ENCODE results near the gene RSPO3.

Gene RSPO3

GRCh38 chr6:127188744-127189143 is 70.3 kb downstream of the RSPO3 start:
- H3K9me3 ChIP-seq (ENCODE audit: insufficient read depth, low read depth, low read length), result no peaks in the 10 kb centered on the region
- no peak overlapping the region for H3K27ac ChIP-seq (ENCODE audit: low read depth, low read length)
- no peak overlapping the region for H3K4me3 ChIP-seq (ENCODE audit: low read length)
- no peaks in the 10 kb centered on the region for H3K27me3 ChIP-seq (ENCODE audit: insufficient read depth, low read length)
- no CpG with 5 or more reads among the region's 1 CpG for WGBS
- H3K9ac ChIP-seq (ENCODE audit: low read depth, low read length), result no peak overlapping the region
- no peaks in the 10 kb centered on the region for H3K36me3 ChIP-seq (ENCODE audit: insufficient read depth, low read length)
- peaks cover 2% of the 10 kb centered on the region; the same call in 1 of the 2 replicates for H3K4me1 ChIP-seq (ENCODE audit: insufficient read depth, low read length)

GRCh38 chr6:127190552-127190951 is 72.1 kb downstream of the RSPO3 start:
- Histone ChIP-seq H3K9ac (ENCODE audit: low read depth, low read length) (no peak overlapping the region), H3K27ac (ENCODE audit: low read depth, low read length) (no peak overlapping the region)
- 34% methylated on average over 2 of the region's 2 CpGs for WGBS

GRCh38 chr6:127191716-127192115 is 73.2 kb downstream of the RSPO3 start:
- no peaks in the 10 kb centered on the region for H3K9me3 ChIP-seq (ENCODE audit: insufficient read depth, low read depth, low read length)
- no peak overlapping the region for H3K4me3 ChIP-seq (ENCODE audit: low read length)
- H3K36me3 ChIP-seq (ENCODE audit: insufficient read depth, low read length), result no peaks in the 10 kb centered on the region
- no peak overlapping the region for H3K27ac ChIP-seq (ENCODE audit: low read depth, low read length)
- 100% methylated on average over 1 of the region's 1 CpG for WGBS
- no peak overlapping the region for H3K9ac ChIP-seq (ENCODE audit: low read depth, low read length)
- H3K4me1 ChIP-seq (ENCODE audit: insufficient read depth, low read length), result peaks cover 2% of the 10 kb centered on the region; the same call in 1 of the 2 replicates
- H3K27me3 ChIP-seq (ENCODE audit: insufficient read depth, low read length), result no peaks in the 10 kb centered on the region

More at GRCh38 chr6:127190552-127190951, 72.1 kb downstream of the RSPO3 start:
- H3K4me1 ChIP-seq (ENCODE audit: insufficient read depth, low read length), result peaks cover 2% of the 10 kb centered on the region; the same call in 1 of the 2 replicates
- no peak overlapping the region for H3K4me3 ChIP-seq (ENCODE audit: low read length)
- no peaks in the 10 kb centered on the region for H3K27me3 ChIP-seq (ENCODE audit: insufficient read depth, low read length)
- H3K36me3 ChIP-seq (ENCODE audit: insufficient read depth, low read length), result no peaks in the 10 kb centered on the region
- no peaks in the 10 kb centered on the region for H3K9me3 ChIP-seq (ENCODE audit: insufficient read depth, low read depth, low read length)

- H3K9ac ChIP-seq (ENCODE audit: low read depth, low read length), result no peak overlapping the region
- 100% methylated on average over 3 of the region's 3 CpGs for WGBS
- no peaks in the 10 kb centered on the region for H3K9me3 ChIP-seq (ENCODE audit: insufficient read depth, low read depth, low read length)
- peaks cover under 1% of the 10 kb centered on the region; the same call in 1 of the 2 replicates for H3K4me1 ChIP-seq (ENCODE audit: insufficient read depth, low read length)
- H3K36me3 ChIP-seq (ENCODE audit: insufficient read depth, low read length), result no peaks in the 10 kb centered on the region
- no peak overlapping the region for H3K27ac ChIP-seq (ENCODE audit: low read depth, low read length)
- H3K27me3 ChIP-seq (ENCODE audit: insufficient read depth, low read length), result no peaks in the 10 kb centered on the region
- no peak overlapping the region for H3K4me3 ChIP-seq (ENCODE audit: low read length)
Measured at GRCh38 chr6:127192911-127193541, 74.6 kb downstream of the RSPO3 start.

GRCh38 chr6:127195833-127196232 is 77.4 kb downstream of the RSPO3 start:
- Histone ChIP-seq H3K9me3 (ENCODE audit: insufficient read depth, low read depth, low read length) (no peaks in the 10 kb centered on the region), H3K9ac (ENCODE audit: low read depth, low read length) (no peak overlapping the region), H3K4me1 (ENCODE audit: insufficient read depth, low read length) (no peaks in the 10 kb centered on the region), H3K36me3 (ENCODE audit: insufficient read depth, low read length) (no peaks in the 10 kb centered on the region), H3K27ac (ENCODE audit: low read depth, low read length) (no peak overlapping the region), H3K27me3 (ENCODE audit: insufficient read depth, low read length) (no peaks in the 10 kb centered on the region), H3K4me3 (ENCODE audit: low read length) (no peak overlapping the region)
- 97% methylated on average over 3 of the region's 3 CpGs for WGBS

- Histone ChIP-seq H3K27ac (ENCODE audit: low read depth, low read length) (no peak overlapping the region), H3K27me3 (ENCODE audit: insufficient read depth, low read length) (no peaks in the 10 kb centered on the region), H3K9ac (ENCODE audit: low read depth, low read length) (no peak overlapping the region), H3K9me3 (ENCODE audit: insufficient read depth, low read depth, low read length) (no peaks in the 10 kb centered on the region), H3K4me3 (ENCODE audit: low read length) (no peak overlapping the region), H3K36me3 (ENCODE audit: insufficient read depth, low read length) (no peaks in the 10 kb centered on the region), H3K4me1 (ENCODE audit: insufficient read depth, low read length) (no peaks in the 10 kb centered on the region)
- WGBS, result 94% methylated on average over 5 of the region's 5 CpGs
Measured at GRCh38 chr6:127198549-127198948, 80.1 kb downstream of the RSPO3 start.

GRCh38 chr6:127199470-127199869 is 81.0 kb downstream of the RSPO3 start:
- Histone ChIP-seq H3K36me3 (ENCODE audit: insufficient read depth, low read length) (no peaks in the 10 kb centered on the region), H3K4me1 (ENCODE audit: insufficient read depth, low read length) (no peaks in the 10 kb centered on the region), H3K9ac (ENCODE audit: low read depth, low read length) (no peak overlapping the region), H3K27ac (ENCODE audit: low read depth, low read length) (no peak overlapping the region), H3K4me3 (ENCODE audit: low read length) (no peak overlapping the region), H3K9me3 (ENCODE audit: insufficient read depth, low read depth, low read length) (no peaks in the 10 kb centered on the region), H3K27me3 (ENCODE audit: insufficient read depth, low read length) (no peaks in the 10 kb centered on the region)
- 100% methylated on average over 1 of the region's 1 CpG for WGBS

- no peak overlapping the region for H3K9ac ChIP-seq (ENCODE audit: low read depth, low read length)
- H3K27ac ChIP-seq (ENCODE audit: low read depth, low read length), result no peak overlapping the region
- H3K9me3 ChIP-seq (ENCODE audit: insufficient read depth, low read depth, low read length), result no peaks in the 10 kb centered on the region
- 94% methylated on average over 8 of the region's 8 CpGs for WGBS
- H3K4me1 ChIP-seq (ENCODE audit: insufficient read depth, low read length), result no peaks in the 10 kb centered on the region
- no peak overlapping the region for H3K4me3 ChIP-seq (ENCODE audit: low read length)
- H3K36me3 ChIP-seq (ENCODE audit: insufficient read depth, low read length), result no peaks in the 10 kb centered on the region
- no peaks in the 10 kb centered on the region for H3K27me3 ChIP-seq (ENCODE audit: insufficient read depth, low read length)
Measured at GRCh38 chr6:127200114-127200513, 81.6 kb downstream of the RSPO3 start.

- 70% methylated on average over 2 of the region's 2 CpGs for WGBS
- H3K9me3 ChIP-seq (ENCODE audit: insufficient read depth, low read depth, low read length), result no peaks in the 10 kb centered on the region
- H3K4me3 ChIP-seq (ENCODE audit: low read length), result no peak overlapping the region
Measured at GRCh38 chr6:127201321-127201720, 82.8 kb downstream of the RSPO3 start.

GRCh38 chr6:127202676-127203075 is 84.2 kb downstream of the RSPO3 start:
- H3K4me1 ChIP-seq (ENCODE audit: insufficient read depth, low read length), result no peaks in the 10 kb centered on the region
- H3K4me3 ChIP-seq (ENCODE audit: low read length), result no peak overlapping the region
- H3K27me3 ChIP-seq (ENCODE audit: insufficient read depth, low read length), result no peaks in the 10 kb centered on the region
- no peak overlapping the region for H3K9ac ChIP-seq (ENCODE audit: low read depth, low read length)
- no peaks in the 10 kb centered on the region for H3K9me3 ChIP-seq (ENCODE audit: insufficient read depth, low read depth, low read length)
- no peaks in the 10 kb centered on the region for H3K36me3 ChIP-seq (ENCODE audit: insufficient read depth, low read length)
- no peak overlapping the region for H3K27ac ChIP-seq (ENCODE audit: low read depth, low read length)

More at GRCh38 chr6:127201321-127201720, 82.8 kb downstream of the RSPO3 start:
- no peaks in the 10 kb centered on the region for H3K36me3 ChIP-seq (ENCODE audit: insufficient read depth, low read length)
- no peak overlapping the region for H3K9ac ChIP-seq (ENCODE audit: low read depth, low read length)
- H3K27ac ChIP-seq (ENCODE audit: low read depth, low read length), result no peak overlapping the region
- H3K4me1 ChIP-seq (ENCODE audit: insufficient read depth, low read length), result no peaks in the 10 kb centered on the region
- no peaks in the 10 kb centered on the region for H3K27me3 ChIP-seq (ENCODE audit: insufficient read depth, low read length)

- Histone ChIP-seq H3K9ac (ENCODE audit: low read depth, low read length) (no peak overlapping the region), H3K4me1 (ENCODE audit: insufficient read depth, low read length) (no peaks in the 10 kb centered on the region), H3K27me3 (ENCODE audit: insufficient read depth, low read length) (no peaks in the 10 kb centered on the region), H3K4me3 (ENCODE audit: low read length) (no peak overlapping the region), H3K27ac (ENCODE audit: low read depth, low read length) (no peak overlapping the region), H3K9me3 (ENCODE audit: insufficient read depth, low read depth, low read length) (no peaks in the 10 kb centered on the region), H3K36me3 (ENCODE audit: insufficient read depth, low read length) (no peaks in the 10 kb centered on the region)
- 93% methylated on average over 1 of the region's 1 CpG for WGBS
Measured at GRCh38 chr6:127204281-127204680, 85.8 kb downstream of the RSPO3 start.

GRCh38 chr6:127205036-127205435 is 86.6 kb downstream of the RSPO3 start:
- Histone ChIP-seq H3K27me3 (ENCODE audit: insufficient read depth, low read length) (no peaks in the 10 kb centered on the region), H3K27ac (ENCODE audit: low read depth, low read length) (no peak overlapping the region), H3K36me3 (ENCODE audit: insufficient read depth, low read length) (no peaks in the 10 kb centered on the region), H3K4me1 (ENCODE audit: insufficient read depth, low read length) (no peaks in the 10 kb centered on the region), H3K9ac (ENCODE audit: low read depth, low read length) (no peak overlapping the region), H3K9me3 (ENCODE audit: insufficient read depth, low read depth, low read length) (no peaks in the 10 kb centered on the region), H3K4me3 (ENCODE audit: low read length) (no peak overlapping the region)
- WGBS, result 100% methylated on average over 1 of the region's 2 CpGs

Data from HUES64 (cell line).